Measurements from ENCODE around the gene C1D.
"Not testable (repeated sequence)": the region's sequence is repeated elsewhere in the genome, so short reads cannot be mapped to it uniquely, and the experiment has no call there.

C1D gene

GRCh38 chr2:67997903-67998302 is 64.9 kb downstream of the C1D start:
- no peak for DNase-seq

GRCh38 chr2:67997528-67997900 is 65.3 kb downstream of the C1D start:
- DNase-seq: no peak

- no peak for DNase-seq
These were observed 65.9 kb downstream of the C1D start for GRCh38 chr2:67996772-67997527.

- DNase-seq: no peak
These were observed 68.1 kb downstream of the C1D start for GRCh38 chr2:67994716-67995115.

GRCh38 chr2:67994069-67994468 is 68.7 kb downstream of the C1D start:
- DNase-seq: not testable (repeated sequence)

- DNase-seq: no peak
These were observed 69.5 kb downstream of the C1D start for GRCh38 chr2:67993329-67993728.

GRCh38 chr2:67991456-67991855 is 71.3 kb downstream of the C1D start:
- no peak for DNase-seq
